ENCODE results near the gene CD82.
"Not testable (repeated sequence)": the region's sequence is repeated elsewhere in the genome, so short reads cannot be mapped to it uniquely, and the experiment has no call there.

Gene CD82

DNA sequence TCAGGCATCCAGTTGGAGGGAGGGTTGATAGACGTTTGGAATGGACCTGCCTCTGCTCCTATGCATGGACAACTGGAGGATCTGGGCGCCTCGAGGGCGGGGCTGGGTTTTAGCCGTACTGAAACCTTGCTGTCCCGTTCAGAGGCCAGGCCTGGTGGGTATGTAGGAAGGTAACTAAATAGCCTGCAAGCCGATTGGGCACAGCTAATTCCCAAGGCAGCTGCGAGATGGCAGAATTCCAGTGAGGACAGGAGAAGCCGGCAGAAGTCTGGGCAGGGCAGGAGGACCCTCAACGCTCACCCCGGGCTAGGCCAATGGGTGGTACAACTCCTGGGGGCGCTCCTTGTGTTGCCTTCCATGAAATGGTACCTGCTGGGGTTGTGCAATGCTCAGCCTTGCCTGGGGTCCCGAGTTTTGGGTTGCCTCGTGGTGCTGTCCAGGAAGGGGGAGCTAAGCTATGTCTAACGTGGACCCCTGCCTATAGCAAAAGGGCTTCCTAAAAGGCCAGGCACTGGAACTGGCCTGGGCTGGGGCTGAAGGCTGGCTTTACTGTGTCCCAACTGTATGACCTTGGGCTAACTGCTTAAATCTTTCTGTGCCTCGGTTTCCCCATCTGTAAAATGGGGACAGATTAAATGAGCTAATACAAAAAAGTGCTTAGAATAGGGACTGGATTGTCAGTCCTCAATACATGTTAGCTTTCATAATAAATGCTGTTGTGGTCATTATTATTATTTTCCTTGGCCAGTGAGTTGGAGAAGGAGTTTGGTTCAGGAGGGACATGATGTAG, 30.1 kb upstream of the CD82 start:
- Histone ChIP-seq H3K9me3 (ENCODE audit: insufficient read depth, low read depth, low read length) (no peaks in the 10 kb centered on the region), H3K36me3 (ENCODE audit: insufficient read depth, low read length) (no peaks in the 10 kb centered on the region), H3K4me1 (ENCODE audit: insufficient read depth, low read length) (peaks cover 12% of the 10 kb centered on the region), H3K9ac (ENCODE audit: low read depth, low read length) (no peak overlapping the region), H3K27me3 (ENCODE audit: insufficient read depth, low read length) (peaks cover 13% of the 10 kb centered on the region), H3K27ac (ENCODE audit: low read depth, low read length) (no peak overlapping the region), H3K4me3 (ENCODE audit: low read length) (no peak overlapping the region)
- WGBS = 81% methylated on average over 16 of the region's 16 CpGs

DNA sequence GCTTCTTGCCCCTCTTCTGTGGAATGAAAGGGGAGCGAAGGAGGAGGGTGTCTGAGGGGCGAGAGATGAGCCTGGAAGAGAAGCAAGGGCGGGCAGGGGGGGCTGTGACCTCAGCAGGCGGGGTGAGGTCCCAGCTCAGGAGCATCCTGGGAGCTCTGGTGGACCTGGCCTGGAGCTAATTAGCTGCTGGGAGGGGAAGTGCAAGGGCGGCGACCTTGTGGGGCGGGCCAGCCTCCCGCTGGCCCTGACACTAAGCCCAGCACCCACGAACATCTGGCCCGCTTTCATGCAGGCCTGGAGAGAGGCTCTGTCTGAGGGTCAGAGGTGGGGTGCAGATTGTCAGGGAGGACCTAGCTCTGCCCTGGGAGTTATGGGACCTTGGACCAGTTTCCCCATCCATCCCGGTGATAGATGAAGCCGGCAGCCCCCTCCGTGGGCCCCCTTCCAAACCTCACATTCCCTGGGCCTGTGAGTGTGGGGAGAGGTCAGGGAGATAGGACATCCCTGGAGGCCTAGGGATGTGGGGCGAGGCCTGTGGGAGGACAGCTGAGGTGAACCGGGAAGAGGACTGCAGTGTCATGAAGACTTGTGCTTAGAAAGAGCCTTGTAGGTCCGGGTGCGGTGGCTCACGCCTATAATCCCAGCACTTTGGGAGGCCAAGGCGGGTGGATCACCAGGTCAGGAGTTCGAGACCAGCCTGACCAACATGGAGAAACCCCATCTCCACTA, 28.5 kb upstream of the CD82 start:
- Histone ChIP-seq H3K9me3 (ENCODE audit: insufficient read depth, low read depth, low read length) (no peaks in the 10 kb centered on the region), H3K27ac (ENCODE audit: low read depth, low read length) (no peak overlapping the region), H3K4me3 (ENCODE audit: low read length) (no peak overlapping the region), H3K4me1 (ENCODE audit: insufficient read depth, low read length) (peaks cover 12% of the 10 kb centered on the region), H3K27me3 (ENCODE audit: insufficient read depth, low read length) (peaks cover 13% of the 10 kb centered on the region), H3K36me3 (ENCODE audit: insufficient read depth, low read length) (no peaks in the 10 kb centered on the region), H3K9ac (ENCODE audit: low read depth, low read length) (no peak overlapping the region)
- 89% methylated on average over 20 of the region's 20 CpGs for WGBS

- H3K27me3 ChIP-seq (ENCODE audit: insufficient read depth, low read length) = peaks cover 13% of the 10 kb centered on the region
Observed at GRCh38 chr11:44537679-44538078, 27.8 kb upstream of the CD82 start.

DNA sequence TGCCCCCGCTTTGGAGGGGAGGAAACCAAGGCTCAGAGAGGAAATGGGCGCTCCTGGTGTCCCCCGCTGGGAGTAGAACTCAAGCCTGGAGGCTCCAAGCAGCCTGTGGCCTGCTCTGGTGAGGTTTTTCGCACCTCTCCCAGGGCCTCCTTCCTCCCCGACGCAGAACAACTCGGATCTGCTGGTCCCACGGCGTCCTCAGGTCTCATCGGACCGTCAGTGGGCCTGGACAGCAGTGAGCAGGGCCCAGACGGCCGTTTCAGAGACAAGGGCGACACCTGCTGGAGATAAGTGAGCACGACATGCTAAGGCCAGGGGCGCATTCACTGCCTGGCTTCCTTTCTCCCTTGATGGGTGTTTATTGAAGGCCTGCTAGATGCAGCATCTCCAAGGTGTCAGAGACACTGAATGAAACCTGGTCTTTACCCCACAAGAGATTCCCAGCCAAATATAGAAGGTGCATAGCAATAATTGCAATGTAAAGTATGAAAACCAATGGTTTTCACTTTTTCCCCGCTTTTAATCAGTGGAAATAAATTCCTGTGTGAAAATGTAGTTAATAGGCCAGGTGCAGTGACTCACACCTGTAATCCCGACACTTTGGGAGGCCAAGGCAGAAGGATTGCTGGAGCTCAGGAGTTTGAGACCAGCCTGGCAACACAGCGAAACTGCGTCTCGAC, 26.9 kb upstream of the CD82 start:
- Histone ChIP-seq H3K27ac (ENCODE audit: low read depth, low read length) (no peak overlapping the region), H3K27me3 (ENCODE audit: insufficient read depth, low read length) (peaks cover 13% of the 10 kb centered on the region), H3K4me1 (ENCODE audit: insufficient read depth, low read length) (peaks cover 12% of the 10 kb centered on the region), H3K9me3 (ENCODE audit: insufficient read depth, low read depth, low read length) (no peaks in the 10 kb centered on the region), H3K4me3 (ENCODE audit: low read length) (peak overlapping the region; percentile 17; the same call in 1 of the 2 replicates), H3K36me3 (ENCODE audit: insufficient read depth, low read length) (no peaks in the 10 kb centered on the region), H3K9ac (ENCODE audit: low read depth, low read length) (no peak overlapping the region)
- WGBS = 33% methylated on average over 21 of the region's 21 CpGs

More at GRCh38 chr11:44537679-44538078, 27.8 kb upstream of the CD82 start:
- Histone ChIP-seq H3K4me1 (ENCODE audit: insufficient read depth, low read length) (peaks cover 12% of the 10 kb centered on the region), H3K4me3 (ENCODE audit: low read length) (no peak overlapping the region), H3K9me3 (ENCODE audit: insufficient read depth, low read depth, low read length) (no peaks in the 10 kb centered on the region), H3K9ac (ENCODE audit: low read depth, low read length) (no peak overlapping the region), H3K36me3 (ENCODE audit: insufficient read depth, low read length) (no peaks in the 10 kb centered on the region), H3K27ac (ENCODE audit: low read depth, low read length) (no peak overlapping the region)
- 85% methylated on average over 9 of the region's 9 CpGs for WGBS

GRCh38 chr11:44539971-44540370, 25.5 kb upstream of the CD82 start:
- H3K9ac ChIP-seq (ENCODE audit: low read depth, low read length) = no peak overlapping the region
- H3K4me1 ChIP-seq (ENCODE audit: insufficient read depth, low read length) = peaks cover 12% of the 10 kb centered on the region
- peaks cover 13% of the 10 kb centered on the region for H3K27me3 ChIP-seq (ENCODE audit: insufficient read depth, low read length)
- H3K27ac ChIP-seq (ENCODE audit: low read depth, low read length) = no peak overlapping the region
- H3K4me3 ChIP-seq (ENCODE audit: low read length) = no peak overlapping the region
- WGBS = 20% methylated on average over 7 of the region's 7 CpGs
- no peaks in the 10 kb centered on the region for H3K36me3 ChIP-seq (ENCODE audit: insufficient read depth, low read length)
- H3K9me3 ChIP-seq (ENCODE audit: insufficient read depth, low read depth, low read length) = no peaks in the 10 kb centered on the region

- WGBS = 32% methylated on average over 2 of the region's 2 CpGs
- Histone ChIP-seq H3K27me3 (ENCODE audit: insufficient read depth, low read length) (peaks cover 13% of the 10 kb centered on the region), H3K4me1 (ENCODE audit: insufficient read depth, low read length) (peaks cover 12% of the 10 kb centered on the region), H3K9me3 (ENCODE audit: insufficient read depth, low read depth, low read length) (no peaks in the 10 kb centered on the region), H3K4me3 (ENCODE audit: low read length) (no peak overlapping the region), H3K9ac (ENCODE audit: low read depth, low read length) (no peak overlapping the region), H3K36me3 (ENCODE audit: insufficient read depth, low read length) (no peaks in the 10 kb centered on the region), H3K27ac (ENCODE audit: low read depth, low read length) (no peak overlapping the region)
Observed at GRCh38 chr11:44540667-44541066, 24.8 kb upstream of the CD82 start.

DNA sequence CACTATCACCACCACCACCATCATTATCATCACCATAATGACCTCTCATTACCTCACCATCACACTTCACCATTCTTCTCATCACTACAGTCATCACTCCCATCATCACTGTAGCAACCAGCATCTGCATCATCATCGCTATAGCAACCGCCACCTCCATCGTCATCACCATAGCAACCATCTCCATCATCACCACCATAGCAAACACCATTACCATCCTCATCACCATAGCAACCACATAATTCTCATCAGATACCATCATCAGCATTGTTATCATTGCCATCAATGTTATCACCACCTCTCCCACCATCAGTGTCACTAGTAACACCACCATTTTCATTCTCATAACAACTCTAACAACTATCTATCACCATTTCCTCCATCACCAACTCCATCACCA, 23.1 kb upstream of the CD82 start:
- no peaks in the 10 kb centered on the region for H3K36me3 ChIP-seq (ENCODE audit: insufficient read depth, low read length)
- H3K4me3 ChIP-seq (ENCODE audit: low read length) = no peak overlapping the region
- no peak overlapping the region for H3K9ac ChIP-seq (ENCODE audit: low read depth, low read length)
- WGBS = 93% methylated on average over 3 of the region's 3 CpGs
- no peaks in the 10 kb centered on the region for H3K9me3 ChIP-seq (ENCODE audit: insufficient read depth, low read depth, low read length)
- H3K27ac ChIP-seq (ENCODE audit: low read depth, low read length) = no peak overlapping the region
- H3K4me1 ChIP-seq (ENCODE audit: insufficient read depth, low read length) = peaks cover 12% of the 10 kb centered on the region
- H3K27me3 ChIP-seq (ENCODE audit: insufficient read depth, low read length) = peaks cover 13% of the 10 kb centered on the region

DNA sequence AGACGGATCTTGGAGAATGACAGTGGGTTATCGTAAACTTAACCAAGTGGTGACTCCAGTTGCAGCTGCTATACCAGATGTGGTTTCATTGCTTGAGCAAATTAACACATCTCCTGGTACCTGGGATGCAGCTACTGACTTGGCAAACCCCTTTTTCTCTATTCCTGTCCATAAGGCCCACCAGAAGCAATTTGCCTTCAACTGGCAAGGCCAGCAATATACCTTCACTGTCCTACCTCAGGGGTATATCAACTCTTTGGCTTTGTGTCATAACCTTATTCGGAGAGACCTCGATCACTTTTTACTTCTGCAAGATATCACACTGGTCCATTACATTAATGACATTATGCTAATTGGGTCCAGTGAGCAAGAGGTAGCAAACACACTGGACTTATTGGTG, 18.5 kb upstream of the CD82 start:
- WGBS = 97% methylated on average over 4 of the region's 4 CpGs
- not testable (repeated sequence) for H3K27me3 ChIP-seq (ENCODE audit: insufficient read depth, low read length)

GRCh38 chr11:44547534-44547933, 17.9 kb upstream of the CD82 start:
- not testable (repeated sequence) for H3K27me3 ChIP-seq (ENCODE audit: insufficient read depth, low read length); H3K27ac ChIP-seq (ENCODE audit: low read depth, low read length); H3K4me3 ChIP-seq (ENCODE audit: low read length); H3K9me3 ChIP-seq (ENCODE audit: insufficient read depth, low read depth, low read length); H3K36me3 ChIP-seq (ENCODE audit: insufficient read depth, low read length); H3K9ac ChIP-seq (ENCODE audit: low read depth, low read length); H3K4me1 ChIP-seq (ENCODE audit: insufficient read depth, low read length)
- WGBS = 92% methylated on average over 2 of the region's 2 CpGs

More for the DNA sequence above, 18.5 kb upstream of the CD82 start:
- not testable (repeated sequence) for H3K27ac ChIP-seq (ENCODE audit: low read depth, low read length); H3K4me1 ChIP-seq (ENCODE audit: insufficient read depth, low read length); H3K4me3 ChIP-seq (ENCODE audit: low read length); H3K9me3 ChIP-seq (ENCODE audit: insufficient read depth, low read depth, low read length); H3K9ac ChIP-seq (ENCODE audit: low read depth, low read length); H3K36me3 ChIP-seq (ENCODE audit: insufficient read depth, low read length)

- WGBS = 93% methylated on average over 4 of the region's 4 CpGs
- H3K4me3 ChIP-seq (ENCODE audit: low read length) = no peak overlapping the region
- no peaks in the 10 kb centered on the region for H3K4me1 ChIP-seq (ENCODE audit: insufficient read depth, low read length)
- H3K27ac ChIP-seq (ENCODE audit: low read depth, low read length) = no peak overlapping the region
- H3K9ac ChIP-seq (ENCODE audit: low read depth, low read length) = no peak overlapping the region
- no peaks in the 10 kb centered on the region for H3K9me3 ChIP-seq (ENCODE audit: insufficient read depth, low read depth, low read length)
- no peaks in the 10 kb centered on the region for H3K36me3 ChIP-seq (ENCODE audit: insufficient read depth, low read length)
- H3K27me3 ChIP-seq (ENCODE audit: insufficient read depth, low read length) = no peaks in the 10 kb centered on the region
Observed at GRCh38 chr11:44548032-44548695, 17.3 kb upstream of the CD82 start.

All from HUES64 (cell line).